Measurements from ENCODE around the gene PSMB11. TPM values are rescaled to one million over a fixed set of nuclear protein-coding genes. Genes with fewer than 3 reads are reported as not detected.

The PSMB11 gene
- total RNA-seq, 1 experiment from 2014 or later = not detected

- CTCF ChIA-PET = interaction anchor here (0.6 to 2.6 kb wide), 9 partner anchors 9 to 227 kb away, joined by 3 to 14 read pairs (median 11); partner anchors contain the start of genes ACIN1, C14orf119 and CDH24
These were observed 30.0 kb downstream of the PSMB11 start for GRCh38 chr14:23071921-23072539.

More at GRCh38 chr14:23071921-23072539, 30.0 kb downstream of the PSMB11 start:
- H3K27ac ChIP-seq (ENCODE audit: low read depth, low read length) = peak overlapping the region; percentile 65
- TF ChIP-seq MAX (IDR thresholded peaks at IDR 0.05) (peak; percentile 60), CTCF (IDR thresholded peaks at IDR 0.05 in 2 of 3, conservative IDR thresholded peaks at IDR 0.05 in 1 of 3; ENCODE audit: borderline replicate concordance in 1 of 3, insufficient read depth in 1 of 3, low read depth in 2 of 3, low read length in 2 of 3) (no peak), POLR2AphosphoS5 (IDR thresholded peaks at IDR 0.05; ENCODE audit: low read depth, low read length) (no peak), YY1 (IDR thresholded peaks at IDR 0.05; ENCODE audit: extremely low read depth, insufficient replicate concordance, low read depth, low read length) (no peak)
- peaks cover 66% of the 10 kb centered on the region for H3K79me2 ChIP-seq (ENCODE audit: insufficient read depth, low read length)
- ChIA-PET POLR2A (interaction anchor here (0.9 to 5.4 kb wide), 5 partner anchors 10 to 89 kb away, joined by 3 to 35 read pairs (median 5); partner anchors contain the start of genes ACIN1, AJUBA, C14orf119 and CDH24), RAD21 (ENCODE audit: low non-redundant PET in 1 of 2, low total read pairs in 2 of 2, uncharacterized antibody in 2 of 2, unreplicated experiment in 2 of 2) (interaction anchor here in 1 of 2 experiments (0.9 to 1.4 kb wide), 3 partner anchors 23 to 85 kb away, joined by 3 to 4 read pairs (median 3); partner anchors contain the start of genes ACIN1 and C14orf119)
- ATAC-seq (peak; percentile 65), DNase-seq (ENCODE audit: low read depth, low spot score) (no peak)
- H4K20me1 ChIP-seq (ENCODE audit: insufficient read depth) = no peaks in the 10 kb centered on the region
- H3K4me3 ChIP-seq (replicated peaks in 1 of 2; ENCODE audit: low read depth in 1 of 2, low read length in 2 of 2) = peak overlapping the region; percentile 94 to 97; a peak in 3 of 4 replicates
- no TSS peak for BruUV-seq (replicated peaks)
- H2AFZ ChIP-seq (ENCODE audit: low read depth, low read length, poor library complexity, severe bottlenecking) = no peak overlapping the region
- H3K9me3 ChIP-seq (ENCODE audit: control insufficient read depth in 1 of 2, insufficient read depth in 1 of 2, low read depth in 1 of 2, low read length in 2 of 2) = no peaks in the 10 kb centered on the region
- H3K4me1 ChIP-seq (ENCODE audit: control insufficient read depth in 1 of 2, insufficient read depth in 2 of 2, low read length in 2 of 2) = peaks cover 37 to 50% of the 10 kb centered on the region in 2 experiments
- H3K27me3 ChIP-seq (ENCODE audit: insufficient read depth, low read length) = no peaks in the 10 kb centered on the region
- intact Hi-C loops (cut with micrococcal nuclease) = no loop called here
- no peaks in the 10 kb centered on the region for H3K9me2 ChIP-seq (ENCODE audit: insufficient read depth)
- peak overlapping the region; percentile 93 for H3K4me2 ChIP-seq (ENCODE audit: low read length)
- peak overlapping the region; percentile 95 for H3K9ac ChIP-seq (ENCODE audit: low read length)
- H3K36me3 ChIP-seq (ENCODE audit: control insufficient read depth in 1 of 2, insufficient read depth in 2 of 2, low read length in 2 of 2) = peaks cover 35 to 50% of the 10 kb centered on the region in 2 experiments
